Spleen (tissue), 7 donors: Measurements from ENCODE around the gene EPHB2.

Experiments used
- CTCF ChIP-seq, 11 experiments: fragments of 200-600 bp in 7 of 11; fragments of 450-650 bp in 4 of 11; sonication (generic) in 4 of 11; IDR thresholded peaks in 8 of 11; conservative IDR thresholded peaks in 3 of 11; 1 replicate in 7 of 11; 2 replicates in 4 of 11; pipeline versions ENCODE4 v1.4.0 to v1.8.0; 2016 to 2021; ENCODE audit warnings: antibody characterized with exemption in 11 of 11, inconsistent platforms in 4 of 11, mild to moderate bottlenecking in 1 of 11
- POLR2A ChIP-seq, 3 donors: fragments of 450-650 bp; IDR thresholded peaks; one replicate each; pipeline ENCODE4 v1.5.1; 2017; ENCODE audit warnings: antibody characterized with exemption in 3 of 3, mild to moderate bottlenecking in 1 of 3
- POLR2AphosphoS5 ChIP-seq, 3 donors: sonication (generic); formaldehyde crosslinking; IDR thresholded peaks; one replicate each; pipeline ENCODE4 v1.5.1; 2017; ENCODE audit warnings: antibody characterized with exemption in 3 of 3
- donor health status: DM: no; HTN: no; CAD: no; lungs with moderate emphysema.
- donor health status: DM: no; HTN: no; CAD: no.
- donor health status: DM: no; HTN: no; CAD: no.

- no peak for TF ChIP-seq CTCF (IDR thresholded peaks at IDR 0.05 in 8 of 11, conservative IDR thresholded peaks at IDR 0.05 in 3 of 11)
- no peak for TF ChIP-seq POLR2A (IDR thresholded peaks at IDR 0.05)
- TF ChIP-seq POLR2AphosphoS5 (IDR thresholded peaks at IDR 0.05) = no peak
Observed at GRCh38 chr1:22875241-22875640, 164.6 kb downstream of the EPHB2 start.
